ENCODE measurements around the gene PLEKHA1.
A peak's percentile ranks its signal among the peaks of the same experiment; 100 is the strongest.

PLEKHA1 gene

DNA sequence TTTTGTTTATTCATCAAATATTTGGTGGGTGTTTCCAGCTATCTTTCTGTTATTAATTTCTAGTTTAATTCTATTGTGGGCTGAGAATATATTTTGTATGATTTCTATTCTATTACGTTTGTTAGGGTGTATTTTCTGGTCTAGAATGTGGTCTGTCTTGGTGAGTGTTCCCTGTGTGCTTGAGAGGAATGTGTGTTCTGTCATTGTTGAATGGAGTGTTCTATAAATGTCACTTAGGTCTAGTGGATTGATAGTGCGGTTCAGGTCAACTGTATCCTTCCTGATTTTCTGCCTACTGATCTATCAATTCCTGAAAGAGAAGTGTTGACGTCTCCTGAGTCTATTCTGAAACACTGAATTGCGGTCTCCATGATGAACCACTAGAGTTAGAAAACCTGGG is 95.3 kb downstream of the PLEKHA1 start:
- DNase-seq, result no peak
- no peak for TF ChIP-seq GATA1 (IDR thresholded peaks at IDR 0.05; ENCODE audit: low read depth, low read length)
- no peak for TF ChIP-seq POLR2A (IDR thresholded peaks at IDR 0.05; ENCODE audit: low read length)

DNA sequence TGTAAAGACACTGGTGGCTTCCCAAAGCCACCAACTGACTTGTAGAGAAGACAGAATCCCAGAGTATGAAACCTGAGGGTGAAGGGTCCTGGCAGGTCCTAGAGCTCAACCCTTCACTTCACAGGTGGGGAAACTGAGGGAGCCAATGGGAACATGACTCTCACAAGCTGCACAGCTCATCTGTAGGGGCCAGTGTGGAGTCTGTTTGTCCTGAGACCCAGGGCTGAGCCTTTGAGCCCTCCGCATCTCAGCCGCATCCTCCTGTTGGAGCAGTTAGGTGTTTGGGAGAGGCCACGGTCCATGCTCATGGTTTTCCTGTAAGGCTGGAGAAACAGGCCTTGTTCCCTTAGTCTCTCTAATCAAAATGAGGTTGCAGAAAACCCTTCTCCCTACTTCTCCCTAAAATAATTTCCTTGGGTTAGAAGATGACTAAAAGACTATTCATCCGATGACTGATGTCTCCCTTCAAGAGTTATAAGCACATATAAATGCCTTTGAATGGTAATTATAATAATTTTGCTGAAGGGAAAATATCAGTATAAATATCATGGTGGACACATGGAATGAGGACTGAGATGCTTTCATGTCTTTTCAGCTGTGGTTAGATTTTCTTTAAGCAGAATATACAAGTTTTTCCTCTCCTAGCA is 97.1 kb downstream of the PLEKHA1 start:
- no peak for TF ChIP-seq POLR2A (IDR thresholded peaks at IDR 0.05; ENCODE audit: low read length)
- TF ChIP-seq GATA1 (IDR thresholded peaks at IDR 0.05; ENCODE audit: low read depth, low read length), result no peak
- no peak for DNase-seq

DNA sequence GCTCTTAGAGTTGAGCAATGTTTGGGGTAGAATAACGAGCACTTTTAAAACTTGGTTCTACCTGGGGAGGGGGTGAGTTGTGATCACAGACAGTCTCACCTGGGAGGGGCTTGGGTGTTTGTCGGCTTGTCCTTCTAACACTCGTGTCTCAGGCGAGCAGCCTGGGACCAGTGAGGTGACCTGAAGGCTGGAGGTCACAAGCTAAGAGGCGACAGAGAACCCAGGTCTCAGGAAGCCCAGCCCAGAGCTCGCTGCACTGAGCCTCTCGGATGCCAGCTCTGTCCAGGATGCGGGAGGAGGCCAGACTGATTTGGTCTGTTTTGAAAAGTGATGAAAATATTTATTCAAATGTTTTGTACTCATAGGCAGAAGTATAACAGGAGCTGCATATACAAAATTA is 98.6 kb downstream of the PLEKHA1 start:
- TF ChIP-seq POLR2A (IDR thresholded peaks at IDR 0.05; ENCODE audit: low read length), result no peak
- no peak for TF ChIP-seq GATA1 (IDR thresholded peaks at IDR 0.05; ENCODE audit: low read depth, low read length)
- DNase-seq, result no peak

DNA sequence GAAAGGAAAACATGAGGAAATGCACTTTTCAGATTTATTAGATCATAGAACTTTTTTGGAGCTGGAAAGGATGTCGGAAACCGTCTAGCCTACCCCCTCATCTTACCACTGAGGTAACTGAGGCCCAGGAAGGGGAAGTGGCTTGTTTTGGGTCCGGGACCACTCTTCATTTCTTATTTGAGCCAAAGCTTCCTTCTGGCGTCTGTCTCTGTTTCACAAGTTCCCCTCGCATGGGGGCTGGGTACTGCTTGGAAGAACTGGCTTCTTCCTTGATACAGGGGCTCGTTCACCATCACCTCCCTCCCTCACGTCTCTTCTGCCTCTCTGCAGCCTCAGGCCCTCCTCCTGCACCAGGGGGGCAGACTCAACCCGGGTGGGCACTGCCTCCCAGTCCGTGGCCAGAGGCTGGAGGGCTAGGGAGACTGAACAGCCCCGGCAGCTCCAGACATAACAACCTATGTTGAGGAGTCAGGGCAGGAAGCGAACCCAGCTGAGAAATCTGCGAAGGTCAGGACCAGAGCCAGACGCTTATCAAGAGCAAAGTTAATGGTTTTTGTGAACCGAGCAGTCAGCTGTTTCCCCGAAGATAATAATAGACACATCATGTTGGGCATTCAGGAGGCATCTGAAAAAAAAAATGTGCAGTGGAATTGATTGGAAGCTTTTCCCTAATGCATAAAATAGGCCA is 99.8 kb downstream of the PLEKHA1 start:
- TF ChIP-seq GATA1 (IDR thresholded peaks at IDR 0.05; ENCODE audit: low read depth, low read length) (no peak), POLR2A (IDR thresholded peaks at IDR 0.05; ENCODE audit: low read length) (no peak)

DNA sequence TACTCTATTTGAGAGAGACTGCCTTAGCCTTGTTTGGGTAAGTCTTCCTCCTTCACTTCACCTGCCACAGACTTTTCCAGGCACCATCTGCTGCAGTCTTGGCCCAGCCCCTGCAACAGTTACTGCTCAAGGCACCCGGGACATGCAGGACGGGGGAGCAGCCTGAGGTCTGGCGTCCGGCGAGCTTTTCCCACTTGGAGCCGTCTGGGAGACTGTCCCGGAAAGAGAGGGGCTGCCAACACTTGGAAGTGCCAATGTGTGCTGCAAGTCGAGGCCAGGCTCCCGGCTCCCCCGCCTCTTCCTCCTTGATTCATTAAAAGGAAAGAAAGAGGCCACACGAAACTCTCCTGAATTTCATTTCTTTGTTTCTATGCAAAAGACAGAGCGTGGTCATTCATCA is 100.6 kb downstream of the PLEKHA1 start:
- no peak for TF ChIP-seq POLR2A (IDR thresholded peaks at IDR 0.05; ENCODE audit: low read length)
- no peak for TF ChIP-seq GATA1 (IDR thresholded peaks at IDR 0.05; ENCODE audit: low read depth, low read length)
- DNase-seq, result no peak

More for the DNA sequence above, 99.8 kb downstream of the PLEKHA1 start:
- peak in 1 of 2 experiments; percentile 10 for DNase-seq

DNA sequence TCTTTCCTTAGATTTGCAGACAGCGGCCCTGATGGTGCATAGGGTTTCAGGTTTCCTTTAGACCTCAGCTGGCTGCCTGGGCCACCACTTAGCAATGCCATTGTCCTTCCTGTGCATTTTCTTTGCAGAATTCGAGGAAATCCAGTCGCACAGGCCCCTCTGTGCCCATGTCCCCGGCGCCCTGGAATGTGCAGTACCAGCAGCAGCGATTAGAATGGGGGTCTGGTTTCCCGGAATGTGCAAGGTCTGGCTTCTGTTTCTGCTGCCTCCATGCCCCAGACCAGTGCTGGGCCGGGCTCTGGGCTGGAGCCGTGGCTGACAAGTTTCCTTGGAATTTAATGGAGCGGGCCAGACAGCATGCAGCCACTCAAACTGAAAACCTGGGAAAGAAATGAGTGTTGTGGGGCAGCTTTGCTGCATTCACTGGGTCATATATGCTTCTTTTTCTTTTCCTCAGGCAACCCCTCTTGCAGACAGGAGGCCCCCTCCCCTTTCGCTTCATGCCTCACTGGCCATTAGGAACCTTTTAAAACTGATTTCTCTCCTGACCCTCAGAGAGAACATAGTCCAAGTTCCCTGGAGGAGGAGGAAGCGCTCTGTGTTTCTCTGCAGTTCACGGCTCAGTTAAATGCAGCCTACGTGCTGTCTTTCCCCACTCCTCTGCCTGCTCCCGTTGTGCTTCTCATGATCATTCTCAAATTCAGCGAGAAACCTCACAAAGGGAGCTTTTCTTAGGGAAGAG is 101.3 kb downstream of the PLEKHA1 start:
- TF ChIP-seq POLR2A (IDR thresholded peaks at IDR 0.05; ENCODE audit: low read length) (no peak), GATA1 (IDR thresholded peaks at IDR 0.05; ENCODE audit: low read depth, low read length) (no peak)

DNA sequence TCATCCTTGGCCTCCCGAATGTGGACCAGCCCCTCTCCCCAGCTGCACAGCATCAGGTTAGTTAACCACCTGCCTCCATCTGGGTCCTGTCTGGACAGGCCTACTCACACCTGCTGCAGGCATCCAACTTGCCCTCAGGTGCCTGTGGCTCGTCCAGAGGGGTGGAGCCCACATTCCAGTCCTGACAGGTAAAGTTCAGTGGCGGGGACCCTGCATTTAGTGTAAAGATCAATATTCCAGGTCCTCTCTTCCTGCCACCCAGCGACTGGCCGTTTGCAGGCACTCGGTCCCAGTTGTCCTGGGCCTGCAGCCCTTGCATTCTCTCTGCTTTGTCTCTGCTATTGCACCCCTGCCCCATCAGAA is 101.8 kb downstream of the PLEKHA1 start:
- DNase-seq, result no peak
- TF ChIP-seq POLR2A (IDR thresholded peaks at IDR 0.05; ENCODE audit: low read length) (no peak), GATA1 (IDR thresholded peaks at IDR 0.05; ENCODE audit: low read depth, low read length) (no peak)

More for the DNA sequence above, 101.3 kb downstream of the PLEKHA1 start:
- DNase-seq, result no peak

DNA sequence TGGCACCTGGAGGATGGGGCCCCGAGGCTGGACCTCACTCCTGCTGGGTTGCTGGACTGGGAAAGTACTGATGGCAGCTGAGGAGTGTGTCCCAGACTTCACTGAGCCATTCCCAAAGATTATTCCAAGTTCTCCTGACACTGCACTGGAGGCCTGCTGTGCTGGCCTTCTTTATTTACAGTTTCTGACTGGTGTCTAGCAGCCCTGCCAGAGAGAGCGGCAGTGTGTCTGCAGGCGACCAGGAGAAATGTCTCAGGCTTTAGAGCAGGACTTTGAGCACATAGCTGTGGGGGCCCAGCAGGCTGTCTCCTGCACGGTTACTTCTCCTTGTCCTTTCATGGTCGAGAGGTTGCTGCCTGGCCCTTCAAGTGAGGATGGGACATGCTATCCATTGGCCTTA is 102.9 kb downstream of the PLEKHA1 start:
- TF ChIP-seq GATA1 (IDR thresholded peaks at IDR 0.05; ENCODE audit: low read depth, low read length) (no peak), POLR2A (IDR thresholded peaks at IDR 0.05; ENCODE audit: low read length) (no peak)
- no peak for DNase-seq

DNA sequence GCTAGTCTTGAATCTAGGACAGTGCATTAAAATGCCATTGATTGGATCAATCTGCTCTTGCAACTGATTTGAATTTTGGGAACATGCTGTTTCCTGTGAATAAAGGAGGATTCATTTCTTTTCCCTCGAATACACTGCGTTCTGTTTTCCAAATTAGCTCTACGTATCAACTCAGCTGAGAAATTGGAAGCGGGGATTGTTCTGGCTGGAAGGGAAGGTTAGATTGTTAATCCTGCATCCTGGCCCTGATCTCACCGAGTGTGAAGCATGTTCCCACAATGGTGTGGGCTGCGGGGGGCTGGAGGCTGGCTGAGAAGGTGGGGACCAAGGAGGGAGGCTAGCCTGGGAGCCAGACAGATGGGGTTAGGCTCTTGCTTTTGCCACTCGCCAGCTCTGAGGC is 104.5 kb downstream of the PLEKHA1 start:
- no peak for TF ChIP-seq GATA1 (IDR thresholded peaks at IDR 0.05; ENCODE audit: low read depth, low read length)
- TF ChIP-seq POLR2A (IDR thresholded peaks at IDR 0.05; ENCODE audit: low read length), result no peak

DNA sequence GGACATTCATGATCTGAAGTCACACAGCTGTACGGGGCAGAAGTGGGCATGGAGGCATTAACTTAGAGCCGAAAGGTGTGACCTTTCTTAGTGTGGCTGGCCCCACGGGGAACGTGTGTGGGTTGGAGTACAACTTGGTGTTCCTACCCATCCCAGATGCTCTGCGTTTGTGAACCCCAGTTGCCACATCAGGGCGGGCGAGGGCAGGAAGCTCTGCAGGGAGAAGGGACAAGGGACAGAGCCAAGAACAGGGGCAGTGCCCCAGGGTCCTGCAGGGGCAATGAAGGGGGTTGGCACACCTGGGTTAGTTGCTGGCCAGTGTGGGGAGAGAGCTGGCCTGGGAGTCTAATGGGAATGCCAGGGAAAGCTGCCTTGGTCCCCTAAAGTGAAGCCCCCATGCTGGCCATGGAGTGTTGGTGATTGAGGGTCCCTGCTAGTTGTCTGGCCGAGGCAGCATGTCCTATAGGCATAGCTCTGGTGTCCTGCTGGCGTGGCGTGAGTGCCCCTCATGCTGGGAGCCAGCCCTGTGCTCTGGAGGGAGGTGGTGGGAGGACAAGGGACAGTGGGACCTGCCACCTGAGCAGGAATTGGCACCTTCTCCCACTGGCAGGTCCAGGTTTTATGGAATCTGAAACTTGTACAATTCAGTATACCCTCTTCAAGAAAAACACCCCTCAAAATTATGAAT is 105.8 kb downstream of the PLEKHA1 start:
- DNase-seq, result no peak

More for the DNA sequence above, 104.5 kb downstream of the PLEKHA1 start:
- no peak for DNase-seq

DNA sequence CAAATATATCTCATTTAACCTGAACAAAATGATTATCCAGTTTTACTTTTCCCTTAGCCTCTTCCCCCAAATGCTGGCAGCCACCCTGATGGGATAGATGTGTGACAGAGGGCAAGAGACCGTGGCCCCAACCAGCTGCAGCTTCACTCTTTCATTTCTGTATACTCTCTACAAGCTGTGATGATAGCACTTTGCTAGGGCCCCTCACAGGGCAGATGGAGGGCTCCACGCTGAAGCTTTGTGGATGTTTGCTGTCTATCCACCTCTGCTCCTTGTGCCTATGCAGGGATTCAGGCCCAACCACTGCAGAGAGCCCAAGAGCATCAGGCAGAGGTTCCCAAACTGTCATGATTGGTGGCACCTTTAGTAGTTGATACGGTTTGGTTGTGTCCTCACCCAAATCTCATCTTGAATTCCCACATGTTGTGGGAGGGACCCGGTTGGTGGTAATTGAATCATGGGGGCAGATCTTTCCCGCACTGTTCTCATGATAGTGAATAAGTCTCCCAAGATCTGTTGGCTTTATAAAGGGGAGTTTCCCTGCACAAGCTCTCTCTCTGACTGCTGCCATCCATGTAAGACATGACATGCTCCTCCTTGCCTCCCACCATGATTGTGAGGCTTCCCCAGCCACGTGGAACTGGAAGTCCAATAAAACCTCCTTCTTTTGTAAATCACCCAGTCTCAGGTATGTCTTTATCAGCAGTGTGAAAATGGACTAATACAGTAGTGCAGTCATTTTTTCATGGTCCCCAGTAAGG is 107.0 kb downstream of the PLEKHA1 start:
- TF ChIP-seq GATA1 (IDR thresholded peaks at IDR 0.05; ENCODE audit: low read depth, low read length) (no peak), POLR2A (IDR thresholded peaks at IDR 0.05; ENCODE audit: low read length) (no peak)
- DNase-seq, result no peak

More for the DNA sequence above, 105.8 kb downstream of the PLEKHA1 start:
- TF ChIP-seq GATA1 (IDR thresholded peaks at IDR 0.05; ENCODE audit: low read depth, low read length) (no peak), POLR2A (IDR thresholded peaks at IDR 0.05; ENCODE audit: low read length) (no peak)

All from erythroblast (primary cell).